Glutamatergic neuron (in vitro differentiated cells): Measurements from ENCODE around the gene GKN1. TPM values are rescaled to one million over a fixed set of nuclear protein-coding genes. Genes with fewer than 3 reads are reported as not detected.

ENCODE experiments used
- DNase-seq: peaks from one replicate; pipeline ENCODE4 v3.0.0; 2022
- H3K27ac Mint-ChIP-seq: one replicate; pipeline ENCODE4 v1.8.0; 2020; ENCODE audit warnings: mild to moderate bottlenecking, mixed read lengths, inconsistent platforms; ENCODE audit not compliant: unreplicated experiment
- H3K27me3 Mint-ChIP-seq: one replicate; pipeline ENCODE4 v1.8.0; 2020; ENCODE audit warnings: mild to moderate bottlenecking, moderate library complexity, mixed read lengths, inconsistent platforms; ENCODE audit not compliant: unreplicated experiment
- H3K36me3 Mint-ChIP-seq: one replicate; pipeline ENCODE4 v1.8.0; 2020; ENCODE audit warnings: mild to moderate bottlenecking, mixed read lengths, inconsistent platforms; ENCODE audit not compliant: unreplicated experiment
- H3K4me1 Mint-ChIP-seq: one replicate; pipeline ENCODE4 v1.8.0; 2020; ENCODE audit warnings: mild to moderate bottlenecking, low read depth, mixed read lengths, inconsistent platforms; ENCODE audit not compliant: unreplicated experiment
- H3K4me3 Mint-ChIP-seq: one replicate; pipeline ENCODE4 v1.8.0; 2020; ENCODE audit warnings: mild to moderate bottlenecking, mixed read lengths, inconsistent platforms; ENCODE audit not compliant: unreplicated experiment
- H3K9me3 Mint-ChIP-seq: one replicate; pipeline ENCODE4 v1.8.0; 2020; ENCODE audit warnings: mild to moderate bottlenecking, moderate library complexity, mixed read lengths, inconsistent platforms; ENCODE audit not compliant: unreplicated experiment
- total RNA-seq: library from RNA; stranded (reverse); fragmentation: NEBNext Ultra II Directional; extraction: Animal tissue kit (Norgen Biotek cat#: 25700); gene quantifications from one replicate; pipeline ENCODE4 v1.2.1, GENCODE V29; 2021; ENCODE audit not compliant: unreplicated experiment
- TF ChIP-seq, protein P1 (sequence below): fragments of 200-600 bp; sonication (generic); IDR thresholded peaks from one replicate; pipeline ENCODE4 v1.5.0; 2021; ENCODE audit not compliant: partially characterized antibody, unreplicated experiment

The GKN1 gene
- total RNA-seq, 1 donor from 2014 or later: not detected

DNA sequence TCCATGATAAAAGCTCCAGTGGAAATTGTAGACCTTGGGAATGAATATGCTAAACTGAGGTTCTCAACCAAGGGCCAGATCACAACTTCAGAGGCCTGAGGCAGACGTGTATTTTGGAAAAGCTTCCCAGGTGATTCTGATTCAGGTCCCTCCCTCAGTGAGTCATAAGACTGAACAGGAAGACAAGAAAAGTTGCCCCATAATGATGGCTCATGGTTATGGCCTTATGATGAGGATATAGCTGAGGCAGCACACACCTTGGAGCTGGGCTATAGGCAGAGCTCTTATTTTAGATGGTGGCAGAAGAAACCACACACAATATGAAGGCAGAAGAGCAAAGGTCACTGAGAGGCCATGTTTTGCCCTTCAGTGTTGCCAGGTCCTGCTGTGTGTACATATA is 48.1 kb downstream of the GKN1 start:
- DNase-seq: no peak
- no peak overlapping the region for H3K4me3 Mint-ChIP-seq
- no peak overlapping the region for H3K27ac Mint-ChIP-seq
- no peaks in the 10 kb centered on the region for H3K36me3 Mint-ChIP-seq
- H3K9me3 Mint-ChIP-seq: no peaks in the 10 kb centered on the region
- H3K27me3 Mint-ChIP-seq: no peaks in the 10 kb centered on the region
- H3K4me1 Mint-ChIP-seq: peaks cover 13% of the 10 kb centered on the region
- TF ChIP-seq, protein P1, sequence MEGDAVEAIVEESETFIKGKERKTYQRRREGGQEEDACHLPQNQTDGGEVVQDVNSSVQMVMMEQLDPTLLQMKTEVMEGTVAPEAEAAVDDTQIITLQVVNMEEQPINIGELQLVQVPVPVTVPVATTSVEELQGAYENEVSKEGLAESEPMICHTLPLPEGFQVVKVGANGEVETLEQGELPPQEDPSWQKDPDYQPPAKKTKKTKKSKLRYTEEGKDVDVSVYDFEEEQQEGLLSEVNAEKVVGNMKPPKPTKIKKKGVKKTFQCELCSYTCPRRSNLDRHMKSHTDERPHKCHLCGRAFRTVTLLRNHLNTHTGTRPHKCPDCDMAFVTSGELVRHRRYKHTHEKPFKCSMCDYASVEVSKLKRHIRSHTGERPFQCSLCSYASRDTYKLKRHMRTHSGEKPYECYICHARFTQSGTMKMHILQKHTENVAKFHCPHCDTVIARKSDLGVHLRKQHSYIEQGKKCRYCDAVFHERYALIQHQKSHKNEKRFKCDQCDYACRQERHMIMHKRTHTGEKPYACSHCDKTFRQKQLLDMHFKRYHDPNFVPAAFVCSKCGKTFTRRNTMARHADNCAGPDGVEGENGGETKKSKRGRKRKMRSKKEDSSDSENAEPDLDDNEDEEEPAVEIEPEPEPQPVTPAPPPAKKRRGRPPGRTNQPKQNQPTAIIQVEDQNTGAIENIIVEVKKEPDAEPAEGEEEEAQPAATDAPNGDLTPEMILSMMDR: no peak

DNA sequence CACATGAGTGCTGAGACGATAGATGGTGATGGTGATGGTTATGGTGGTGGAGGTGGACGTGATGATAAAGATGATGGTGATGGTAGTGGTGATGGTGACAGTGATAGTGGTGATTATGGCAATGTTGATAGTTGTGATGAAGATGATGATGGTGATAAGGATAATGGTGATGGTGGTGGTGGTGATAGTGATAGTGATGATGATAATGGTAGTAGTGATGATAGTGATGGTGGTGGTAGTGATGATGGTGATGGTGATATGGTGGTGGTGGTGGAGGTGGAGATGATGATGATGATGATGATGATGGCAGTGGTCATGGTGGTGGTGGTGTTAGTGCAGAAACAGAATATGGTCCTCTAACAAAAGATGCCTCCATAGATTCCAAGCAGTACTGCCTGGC is 48.8 kb downstream of the GKN1 start:
- TF ChIP-seq, protein P1: no peak
- no peak for DNase-seq
- peaks cover 1% of the 10 kb centered on the region for H3K9me3 Mint-ChIP-seq
- H3K4me1 Mint-ChIP-seq: peaks cover 11% of the 10 kb centered on the region
- H3K27me3 Mint-ChIP-seq: no peaks in the 10 kb centered on the region
- H3K36me3 Mint-ChIP-seq: no peaks in the 10 kb centered on the region
- H3K27ac Mint-ChIP-seq: no peak overlapping the region
- H3K4me3 Mint-ChIP-seq: no peak overlapping the region

DNA sequence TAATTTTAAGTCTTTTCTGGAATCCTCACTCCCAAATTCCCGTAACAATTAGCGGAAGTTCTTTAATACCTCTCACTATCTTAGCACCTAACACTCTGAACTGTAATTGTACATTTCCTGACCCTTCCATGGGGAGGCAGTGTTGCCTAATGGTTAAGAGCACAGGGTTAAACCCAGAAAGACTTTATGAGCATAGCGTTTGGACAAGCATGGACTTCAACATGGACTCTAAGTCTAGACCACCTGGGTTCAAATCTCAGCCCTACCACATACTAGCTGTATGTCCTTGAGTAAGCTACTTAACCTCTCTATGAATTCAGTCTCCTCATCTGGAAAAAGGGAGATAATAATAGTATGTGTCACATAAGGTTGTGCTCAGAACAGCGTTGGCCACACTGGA is 51.6 kb downstream of the GKN1 start:
- no peaks in the 10 kb centered on the region for H3K4me1 Mint-ChIP-seq
- H3K36me3 Mint-ChIP-seq: no peaks in the 10 kb centered on the region
- TF ChIP-seq, protein P1: peak; percentile 24
- no peak overlapping the region for H3K27ac Mint-ChIP-seq
- no peaks in the 10 kb centered on the region for H3K27me3 Mint-ChIP-seq
- H3K4me3 Mint-ChIP-seq: no peak overlapping the region
- H3K9me3 Mint-ChIP-seq: peaks cover 1% of the 10 kb centered on the region
- no peak for DNase-seq

DNA sequence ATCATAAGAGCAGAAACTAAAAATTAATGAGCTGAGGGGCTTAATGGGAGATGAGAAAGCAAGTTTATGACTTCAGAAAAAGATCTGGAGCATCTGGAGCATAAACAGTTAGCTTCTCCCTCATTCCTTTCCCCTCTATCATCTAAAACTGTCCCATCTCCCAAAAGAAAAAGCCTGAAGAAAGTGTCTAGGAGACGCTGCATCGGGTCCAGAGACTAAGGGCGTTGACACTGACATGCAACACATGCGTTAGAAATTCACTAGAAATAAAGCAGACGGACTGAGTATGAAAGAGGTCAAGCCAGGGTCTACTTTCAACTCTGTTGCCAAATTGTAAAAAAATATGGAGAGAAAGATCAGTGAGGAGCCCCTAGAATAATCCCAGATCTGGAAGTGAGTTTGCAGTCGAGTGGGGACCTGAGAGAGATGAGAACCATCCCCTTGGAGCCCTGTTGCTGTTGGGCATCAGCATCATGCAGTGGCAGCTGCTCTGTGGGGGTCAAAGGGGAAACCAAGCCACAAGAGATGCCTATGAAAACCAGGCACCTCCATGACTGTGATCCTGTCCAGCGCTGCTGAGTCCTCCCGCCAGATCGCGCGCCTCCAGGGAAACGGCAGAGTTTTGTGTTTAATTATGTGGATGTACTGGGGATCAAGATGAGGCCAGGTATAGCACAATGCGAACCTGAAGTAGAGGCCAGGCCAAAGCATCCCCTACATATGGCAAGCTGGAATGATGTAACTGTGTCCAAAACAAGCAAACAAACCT is 52.4 kb downstream of the GKN1 start:
- Mint-ChIP-seq H3K4me1 (peaks cover 5% of the 10 kb centered on the region), H3K9me3 (peaks cover 1% of the 10 kb centered on the region), H3K4me3 (no peak overlapping the region), H3K36me3 (no peaks in the 10 kb centered on the region), H3K27ac (no peak overlapping the region), H3K27me3 (no peaks in the 10 kb centered on the region)
- TF ChIP-seq, protein P1: no peak
- DNase-seq: no peak

Other genes starting within 250 kb of the GKN1 start
- 1.4 TPM for gene ARHGAP25, start 239.8 kb upstream of the GKN1 start, total RNA-seq
- not detected for gene BMP10, start 103.2 kb upstream of the GKN1 start, total RNA-seq
- gene GKN2, start 21.7 kb upstream of the GKN1 start, total RNA-seq: not detected
- 26.7 TPM for gene ANTXR1, start 38.5 kb downstream of the GKN1 start, total RNA-seq